HEK293T (cell line): Measurements from ENCODE around the gene ABCC8.

Experiments used
- CTCF ChIA-PET: fragments of 350-600 bp; formaldehyde crosslinking; extraction: SDS; loops from one replicate; lab custom pipeline; 2021; ENCODE audit warnings: antibody characterized with exemption, inconsistent platforms; lab: Yijun Ruan, JAX
- POLR2A ChIA-PET: fragments of 350-600 bp; formaldehyde crosslinking; extraction: SDS; loops from one replicate; lab custom pipeline; 2020; ENCODE audit warnings: antibody characterized with exemption, inconsistent platforms; lab: Yijun Ruan, JAX
- DNase-seq: peaks from one replicate; pipeline ENCODE4 v3.0.0; 2012; ENCODE audit warnings: mixed read lengths; ENCODE audit errors: extremely low spot score
- ARNT ChIP-seq: fragments of 450-650 bp; IDR thresholded peaks from 2 replicates; pipeline ENCODE4 v1.6.1; 2017; ENCODE audit warnings: mild to moderate bottlenecking
- BHLHE40 ChIP-seq: fragments of 450-650 bp; IDR thresholded peaks from 2 replicates; pipeline ENCODE4 v1.6.1; 2016; ENCODE audit warnings: mild to moderate bottlenecking, moderate library complexity, borderline replicate concordance
- CTBP1 ChIP-seq: fragments of 450-650 bp; IDR thresholded peaks from 2 replicates; pipeline ENCODE4 v1.6.1; 2016; ENCODE audit warnings: borderline replicate concordance
- ELF4 ChIP-seq: fragments of 450-650 bp; IDR thresholded peaks from 2 replicates; pipeline ENCODE4 v1.6.1; 2017; ENCODE audit warnings: antibody characterized with exemption
- FOXA1 ChIP-seq: fragments of 450-650 bp; IDR thresholded peaks from 2 replicates; pipeline ENCODE4 v1.6.1; 2016; ENCODE audit warnings: mild to moderate bottlenecking
- FOXK2 ChIP-seq: fragments of 450-650 bp; IDR thresholded peaks from 2 replicates; pipeline ENCODE4 v1.6.1; 2016; ENCODE audit warnings: mild to moderate bottlenecking
- FOXM1 ChIP-seq: fragments of 450-650 bp; IDR thresholded peaks from 2 replicates; pipeline ENCODE4 v1.6.1; 2017; ENCODE audit warnings: mild to moderate bottlenecking, borderline replicate concordance
- HDGF ChIP-seq: fragments of 450-650 bp; IDR thresholded peaks from 2 replicates; pipeline ENCODE4 v1.6.1; 2017; ENCODE audit warnings: antibody characterized with exemption, borderline replicate concordance
- L3MBTL2 ChIP-seq: fragments of 450-650 bp; conservative IDR thresholded peaks from 2 replicates; pipeline ENCODE4 v1.6.1; 2016; ENCODE audit warnings: mild to moderate bottlenecking
- LEF1 ChIP-seq: fragments of 450-650 bp; IDR thresholded peaks from 2 replicates; pipeline ENCODE4 v1.6.1; 2017; ENCODE audit warnings: mild to moderate bottlenecking, borderline replicate concordance
- NFRKB ChIP-seq: fragments of 450-650 bp; IDR thresholded peaks from 2 replicates; pipeline ENCODE4 v1.6.1; 2016; ENCODE audit warnings: mild to moderate bottlenecking, moderate library complexity
- PKNOX1 ChIP-seq: fragments of 450-650 bp; IDR thresholded peaks from 2 replicates; pipeline ENCODE4 v1.6.1; 2016
- SP1 ChIP-seq: fragments of 450-650 bp; IDR thresholded peaks from 2 replicates; pipeline ENCODE4 v1.6.1; 2017
- SUZ12 ChIP-seq: fragments of 450-650 bp; IDR thresholded peaks from 2 replicates; pipeline ENCODE4 v1.6.1; 2016; ENCODE audit warnings: mild to moderate bottlenecking
- TARDBP ChIP-seq: fragments of 450-650 bp; IDR thresholded peaks from 2 replicates; pipeline ENCODE4 v1.6.1; 2016
- ZNF384 ChIP-seq: fragments of 450-650 bp; IDR thresholded peaks from 2 replicates; pipeline ENCODE4 v1.6.1; 2016

The ABCC8 gene

GRCh38 chr11:17471501-17471900 is 5.1 kb downstream of the ABCC8 start:
- DNase-seq, result no peak
- ChIA-PET CTCF (no interaction called here), POLR2A (no interaction called here)
- no peak for TF ChIP-seq HDGF

DNA sequence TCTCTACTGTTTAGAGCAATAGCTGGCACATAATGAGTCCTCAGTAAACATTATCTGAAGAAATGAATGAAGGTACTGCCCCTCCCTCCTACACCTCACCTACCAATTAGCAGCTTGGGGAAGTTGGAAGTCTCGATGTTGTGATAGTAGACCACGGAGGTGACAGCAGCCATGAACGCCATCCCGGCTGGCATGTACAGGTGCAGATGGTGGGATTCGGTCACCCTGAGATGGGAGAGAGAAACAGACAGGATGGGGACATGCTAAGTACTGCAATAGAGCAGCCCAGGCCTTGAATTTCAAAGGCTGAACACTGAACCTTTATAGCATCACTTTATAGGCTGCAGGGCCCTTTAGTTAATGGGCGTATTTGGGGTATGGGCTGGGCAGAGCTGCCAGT is 6.6 kb downstream of the ABCC8 start:
- CTCF ChIA-PET, result no interaction called here
- TF ChIP-seq NFRKB, result no peak
- TF ChIP-seq TARDBP, result no peak
- TF ChIP-seq ZNF384, result no peak
- no peak for TF ChIP-seq FOXK2
- no peak for TF ChIP-seq FOXM1
- TF ChIP-seq SUZ12, result no peak
- TF ChIP-seq CTBP1, result no peak
- no peak for TF ChIP-seq L3MBTL2
- TF ChIP-seq ELF4, result no peak
- TF ChIP-seq FOXA1, result no peak
- TF ChIP-seq ARNT, result no peak
- no peak for TF ChIP-seq LEF1
- DNase-seq, result no peak
- POLR2A ChIA-PET, result no interaction called here

DNA sequence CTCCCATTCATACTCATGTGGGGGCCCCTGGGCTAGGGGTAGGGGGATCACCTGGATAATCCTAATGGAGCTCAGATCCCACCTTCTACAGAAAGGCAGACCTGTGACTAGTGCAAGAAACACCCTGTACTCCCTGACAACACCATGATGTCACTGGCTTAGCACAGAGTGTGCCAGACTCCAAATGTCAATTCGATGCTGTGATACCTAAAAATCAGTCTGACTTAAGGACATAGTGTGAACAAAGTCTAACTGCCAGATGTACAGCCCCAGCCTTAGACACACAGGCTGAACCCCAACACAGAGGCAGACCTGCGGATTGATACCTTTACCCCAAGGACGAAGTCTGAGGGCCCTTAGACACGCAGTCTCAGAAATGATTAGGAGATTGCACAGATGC is 8.5 kb downstream of the ABCC8 start:
- CTCF ChIA-PET, result no interaction called here

GRCh38 chr11:17463546-17464174 is 13.0 kb downstream of the ABCC8 start:
- POLR2A ChIA-PET, result interaction anchor here (1.0 kb wide), 1 partner anchor 34 kb away, joined by 3 read pairs; no protein-coding TSS in a partner anchor
- CTCF ChIA-PET, result interaction anchor here (1.2 kb wide), 1 partner anchor 10 kb away, joined by 4 read pairs; no protein-coding TSS in a partner anchor

More for the DNA sequence above, 8.5 kb downstream of the ABCC8 start:
- TF ChIP-seq NFRKB, result no peak
- TF ChIP-seq ELF4, result no peak
- no peak for TF ChIP-seq TARDBP
- TF ChIP-seq LEF1, result no peak
- TF ChIP-seq L3MBTL2, result no peak
- no peak for TF ChIP-seq FOXM1
- no peak for TF ChIP-seq ARNT
- TF ChIP-seq BHLHE40, result no peak
- no peak for TF ChIP-seq HDGF
- DNase-seq, result no peak
- POLR2A ChIA-PET, result no interaction called here

GRCh38 chr11:17462940-17463339 is 13.7 kb downstream of the ABCC8 start:
- ChIA-PET POLR2A (no interaction called here), CTCF (no interaction called here)
- DNase-seq, result no peak
- no peak for TF ChIP-seq FOXM1
- TF ChIP-seq BHLHE40, result no peak
- no peak for TF ChIP-seq CTBP1
- no peak for TF ChIP-seq SUZ12
- TF ChIP-seq FOXA1, result no peak
- no peak for TF ChIP-seq NFRKB
- no peak for TF ChIP-seq L3MBTL2
- TF ChIP-seq FOXK2, result no peak
- TF ChIP-seq LEF1, result no peak
- no peak for TF ChIP-seq ZNF384
- no peak for TF ChIP-seq HDGF
- no peak for TF ChIP-seq ELF4
- TF ChIP-seq SP1, result no peak

More at GRCh38 chr11:17463546-17464174, 13.0 kb downstream of the ABCC8 start:
- no peak for TF ChIP-seq FOXK2
- no peak for TF ChIP-seq FOXM1
- TF ChIP-seq NFRKB, result no peak
- TF ChIP-seq BHLHE40, result no peak
- TF ChIP-seq HDGF, result no peak
- no peak for DNase-seq

DNA sequence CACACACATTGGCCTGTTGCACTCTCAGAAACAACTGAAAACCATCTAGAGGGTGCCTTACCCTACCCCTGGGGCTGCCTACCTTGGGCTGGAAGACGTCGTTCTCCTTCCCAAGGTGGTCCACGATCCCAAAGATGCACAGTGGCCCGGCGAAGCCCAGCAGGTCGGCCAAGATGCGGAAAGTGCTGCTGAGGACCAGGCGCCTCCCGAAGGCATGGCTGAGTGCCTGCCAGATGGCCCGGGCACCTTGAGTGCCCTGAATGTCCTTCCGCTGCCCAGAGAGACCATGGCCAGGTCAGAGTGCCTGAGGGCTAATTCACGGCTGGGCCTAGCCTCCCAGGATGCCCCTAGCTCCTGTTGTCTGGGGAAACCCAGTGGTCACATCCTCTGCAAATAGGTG is 16.2 kb downstream of the ABCC8 start:
- ChIA-PET CTCF (no interaction called here), POLR2A (no interaction called here)
- DNase-seq, result no peak
- TF ChIP-seq FOXK2 (no peak), ELF4 (no peak), L3MBTL2 (no peak)

GRCh38 chr11:17459236-17459896 is 17.3 kb downstream of the ABCC8 start:
- ChIA-PET CTCF (no interaction called here), POLR2A (no interaction called here)
- no peak for DNase-seq
- TF ChIP-seq LEF1 (no peak), FOXA1 (no peak), PKNOX1 (no peak), FOXM1 (no peak), SP1 (no peak), FOXK2 (no peak), SUZ12 (no peak), L3MBTL2 (no peak), CTBP1 (no peak), HDGF (no peak), TARDBP (no peak), BHLHE40 (no peak)

DNA sequence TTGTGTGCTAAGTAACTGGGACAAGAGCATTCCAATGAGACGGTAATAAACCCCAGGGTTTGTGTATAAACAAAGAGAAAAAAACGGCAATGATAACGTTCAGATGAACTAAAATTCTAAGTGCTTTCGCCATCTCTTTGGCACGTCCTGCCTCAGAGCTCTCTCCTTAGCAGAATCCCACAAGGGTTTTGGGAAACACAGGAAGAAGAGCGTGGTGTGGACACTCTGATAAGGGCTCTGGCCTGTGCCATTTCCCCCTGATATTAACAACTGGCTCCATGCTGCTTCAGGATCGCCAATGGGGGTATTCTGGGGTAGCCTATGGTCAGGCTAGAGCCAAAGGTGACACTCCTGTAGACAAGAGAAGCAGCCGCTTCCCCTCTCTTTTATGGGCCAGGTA is 18.4 kb downstream of the ABCC8 start:
- no peak for TF ChIP-seq CTBP1
- TF ChIP-seq FOXM1, result no peak
- TF ChIP-seq BHLHE40, result no peak
- TF ChIP-seq L3MBTL2, result no peak
- no peak for TF ChIP-seq PKNOX1
- no peak for TF ChIP-seq FOXK2
- no peak for TF ChIP-seq TARDBP
- TF ChIP-seq SP1, result no peak
- DNase-seq, result no peak
- POLR2A ChIA-PET, result no interaction called here
- CTCF ChIA-PET, result no interaction called here
